Tibial nerve (tissue), 4 donors: ENCODE measurements around the gene GNAQ. TPM values are rescaled to one million over a fixed set of nuclear protein-coding genes. Genes with fewer than 3 reads are reported as not detected.
A peak's percentile ranks its signal among the peaks of the same experiment; 100 is the strongest.
"Not testable (repeated sequence)": the region's sequence is repeated elsewhere in the genome, so short reads cannot be mapped to it uniquely, and the experiment has no call there.

Source experiments
- DNase-seq, 2 donors: peaks; one replicate each; pipeline ENCODE4 v3.0.0-alpha.2; 2019; ENCODE audit warnings: low spot score in 2 of 2
- H3K27ac ChIP-seq, 4 donors: fragments of 200-600 bp; sonication (generic) in 3 of 4; one replicate each; pipeline ENCODE4 v1.5.1; 2017 to 2019; ENCODE audit warnings: mild to moderate bottlenecking in 1 of 4
- H3K27me3 ChIP-seq, 2 donors: fragments of 200-600 bp; sonication (generic) in 1 of 2; one replicate each; pipeline versions ENCODE4 v1.5.1 to v1.6.0; 2017 to 2019
- H3K36me3 ChIP-seq, 3 donors: fragments of 200-600 bp; sonication (generic); one replicate each; pipeline ENCODE4 v1.5.1; 2018 to 2019
- H3K4me1 ChIP-seq, 4 donors: fragments of 200-600 bp; sonication (generic) in 3 of 4; one replicate each; pipeline ENCODE4 v1.5.1; 2017 to 2019
- H3K4me3 ChIP-seq, 4 donors: fragments of 200-600 bp; sonication (generic) in 3 of 4; one replicate each; pipeline ENCODE4 v1.5.1; 2017 to 2019; ENCODE audit warnings: mild to moderate bottlenecking in 1 of 4, moderate library complexity in 1 of 4
- H3K9me3 ChIP-seq, 4 donors: fragments of 200-600 bp; sonication (generic) in 3 of 4; one replicate each; pipeline ENCODE4 v1.5.1; 2017 to 2019
- CTCF ChIP-seq, 5 experiments: fragments of 200-600 bp in 3 of 5; fragments of 450-650 bp in 2 of 5; sonication (generic) in 3 of 5; IDR thresholded peaks; one replicate each; pipeline ENCODE4 v1.5.1; 2016 to 2019; ENCODE audit warnings: antibody characterized with exemption in 5 of 5, mild to moderate bottlenecking in 3 of 5, moderate library complexity in 2 of 5
- EP300 ChIP-seq, 2 donors: sonication (generic); formaldehyde crosslinking; IDR thresholded peaks; one replicate each; pipeline ENCODE4 v1.6.1; 2017; ENCODE audit warnings: antibody characterized with exemption in 2 of 2, mild to moderate bottlenecking in 1 of 2
- POLR2A ChIP-seq, 2 donors: fragments of 450-650 bp; IDR thresholded peaks; one replicate each; pipeline ENCODE4 v1.6.1; 2017; ENCODE audit warnings: antibody characterized with exemption in 2 of 2, mild to moderate bottlenecking in 2 of 2, moderate library complexity in 2 of 2
- WGBS, 2 donors: methylation state at CpG; one replicate each; pipeline ENCODE4 v1.1.5; 2018; 5-methylcytosine and 5-hydroxymethylcytosine counted together
- total RNA-seq, 4 donors: library from RNA; depleted of rRNA; stranded (reverse); fragments of >200 nt; gene quantifications; one replicate each; pipeline ENCODE4 v1.1.0, GENCODE V29; 2016

GNAQ gene
- total RNA-seq, 4 donors from 2014 or later = 38.7 to 50.3 (median 41.6) TPM

DNA sequence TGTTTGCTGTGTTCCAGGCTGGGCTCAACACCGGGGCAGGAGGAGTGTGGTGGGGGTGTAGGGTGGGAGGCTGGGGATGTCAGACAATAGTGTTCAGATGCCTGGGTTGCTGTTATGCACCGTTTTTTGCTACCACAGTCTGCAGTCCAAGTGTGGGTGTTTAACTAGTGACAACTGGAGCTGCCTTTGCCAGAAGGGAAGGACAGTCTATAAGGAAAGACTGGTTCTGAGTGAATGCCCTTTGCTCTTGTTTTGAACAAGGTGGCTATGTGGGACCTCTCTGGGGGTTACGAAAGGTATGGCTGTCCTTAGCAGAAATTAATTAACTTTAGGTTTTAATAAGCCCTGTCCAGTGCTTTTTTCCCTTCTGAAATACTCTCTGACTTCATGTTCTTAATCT is 265.0 kb downstream of the GNAQ start:
- 55 to 60% methylated on average over 3 of the region's 3 CpGs for WGBS, 2 donors
- no peak overlapping the region for H3K27ac ChIP-seq
- H3K4me1 ChIP-seq = peaks cover 0 to 20% (median 3%) of the 10 kb centered on the region in 4 donors
- no peaks in the 10 kb centered on the region for H3K36me3 ChIP-seq
- TF ChIP-seq EP300 (IDR thresholded peaks at IDR 0.05) = no peak
- no peak for TF ChIP-seq POLR2A (IDR thresholded peaks at IDR 0.05)
- no peak for TF ChIP-seq CTCF (IDR thresholded peaks at IDR 0.05)
- DNase-seq = no peak
- no peaks in the 10 kb centered on the region for H3K9me3 ChIP-seq
- no peak overlapping the region for H3K4me3 ChIP-seq
- no peaks in the 10 kb centered on the region for H3K27me3 ChIP-seq

- 93 to 94% methylated on average over 2 of the region's 2 CpGs for WGBS, 2 donors
- Histone ChIP-seq H3K4me3 (no peak overlapping the region), H3K9me3 (no peaks in the 10 kb centered on the region), H3K4me1 (peaks cover 0 to 14% (median 3%) of the 10 kb centered on the region in 4 donors), H3K36me3 (no peaks in the 10 kb centered on the region), H3K27ac (no peak overlapping the region), H3K27me3 (no peaks in the 10 kb centered on the region)
- no peak for TF ChIP-seq POLR2A (IDR thresholded peaks at IDR 0.05)
- TF ChIP-seq EP300 (IDR thresholded peaks at IDR 0.05) = no peak
- TF ChIP-seq CTCF (IDR thresholded peaks at IDR 0.05) = no peak
- DNase-seq = no peak
Measured at GRCh38 chr9:77765781-77766259, 265.8 kb downstream of the GNAQ start.

DNA sequence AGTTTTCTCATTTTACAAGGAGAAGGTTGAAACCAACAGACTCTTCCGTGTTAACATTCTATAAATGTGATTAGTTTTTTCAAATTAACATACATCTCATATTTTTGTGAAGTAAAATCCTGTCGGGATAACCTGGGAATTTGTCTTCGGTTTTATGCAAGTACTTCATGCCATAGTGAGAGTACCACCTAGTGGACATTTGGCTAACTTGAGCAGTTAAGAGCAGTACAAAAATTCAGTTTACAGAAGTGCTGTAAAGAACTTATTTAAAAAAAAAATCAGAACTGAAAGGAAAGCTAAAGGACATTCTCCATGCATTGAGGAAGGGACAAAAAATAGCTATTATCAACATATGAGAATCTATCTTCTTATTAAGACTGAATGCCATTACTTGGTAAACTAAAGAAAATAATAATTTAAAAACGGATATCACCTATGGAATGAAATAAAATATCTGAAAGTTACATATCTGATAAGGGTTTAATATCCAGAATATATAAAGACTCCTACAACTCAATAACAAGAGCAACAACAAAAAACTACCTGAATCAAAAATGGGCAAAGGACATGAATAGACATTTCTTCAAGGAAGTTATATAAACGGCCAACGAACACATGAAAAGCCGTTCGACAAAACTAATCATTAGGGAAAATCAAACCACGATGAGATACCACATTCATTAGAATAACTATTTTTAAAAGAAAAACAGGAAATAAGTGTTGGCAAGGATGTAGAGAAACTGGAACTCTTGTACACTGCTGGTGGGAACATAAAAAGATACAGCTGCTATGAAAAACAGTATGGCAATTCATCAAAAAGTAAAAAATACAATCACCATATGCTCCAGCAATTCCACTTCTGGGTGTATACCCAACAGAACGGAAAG is 266.5 kb downstream of the GNAQ start:
- H3K4me1 ChIP-seq = peaks cover 0 to 7% (median 1%) of the 10 kb centered on the region in 4 donors
- no peaks in the 10 kb centered on the region for H3K27me3 ChIP-seq
- no peaks in the 10 kb centered on the region for H3K9me3 ChIP-seq
- TF ChIP-seq POLR2A (IDR thresholded peaks at IDR 0.05) (no peak), EP300 (IDR thresholded peaks at IDR 0.05) (no peak), CTCF (IDR thresholded peaks at IDR 0.05) (peak in 4 of 5 experiments; percentile 10 to 19 (median 16))
- H3K36me3 ChIP-seq = no peaks in the 10 kb centered on the region
- no peak overlapping the region for H3K27ac ChIP-seq
- no peak overlapping the region for H3K4me3 ChIP-seq
- WGBS, 2 donors = 75 to 80% methylated on average over 10 of the region's 10 CpGs
- no peak for DNase-seq

DNA sequence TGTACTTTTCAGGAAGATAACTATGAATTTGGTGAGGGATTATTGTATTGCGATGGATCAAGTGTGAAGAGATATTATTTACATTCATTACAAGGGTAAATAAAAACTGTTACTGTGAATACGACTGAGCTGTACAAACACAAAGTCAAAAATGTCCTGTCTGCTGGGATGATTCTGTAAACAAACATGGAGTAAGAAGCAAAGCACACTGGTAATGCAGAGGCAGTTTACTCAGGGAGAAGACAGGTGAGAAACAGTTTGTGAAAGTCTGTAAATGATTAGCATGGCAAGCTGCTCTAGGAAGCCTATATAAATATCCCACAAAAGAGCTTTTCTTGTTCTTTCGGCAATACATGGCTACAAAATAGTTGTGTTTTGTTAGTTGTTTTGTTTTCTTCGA is 268.0 kb downstream of the GNAQ start:
- Histone ChIP-seq H3K9me3 (no peaks in the 10 kb centered on the region), H3K4me3 (no peak overlapping the region), H3K27ac (no peak overlapping the region), H3K36me3 (no peaks in the 10 kb centered on the region), H3K27me3 (no peaks in the 10 kb centered on the region), H3K4me1 (peaks cover 0 to 3% (median 0%) of the 10 kb centered on the region in 4 donors)
- no peak for DNase-seq
- whole genome bisulfite sequencing, 2 donors = 59 to 67% methylated on average over 4 of the region's 4 CpGs
- TF ChIP-seq EP300 (IDR thresholded peaks at IDR 0.05) (no peak), CTCF (IDR thresholded peaks at IDR 0.05) (no peak), POLR2A (IDR thresholded peaks at IDR 0.05) (no peak)

DNA sequence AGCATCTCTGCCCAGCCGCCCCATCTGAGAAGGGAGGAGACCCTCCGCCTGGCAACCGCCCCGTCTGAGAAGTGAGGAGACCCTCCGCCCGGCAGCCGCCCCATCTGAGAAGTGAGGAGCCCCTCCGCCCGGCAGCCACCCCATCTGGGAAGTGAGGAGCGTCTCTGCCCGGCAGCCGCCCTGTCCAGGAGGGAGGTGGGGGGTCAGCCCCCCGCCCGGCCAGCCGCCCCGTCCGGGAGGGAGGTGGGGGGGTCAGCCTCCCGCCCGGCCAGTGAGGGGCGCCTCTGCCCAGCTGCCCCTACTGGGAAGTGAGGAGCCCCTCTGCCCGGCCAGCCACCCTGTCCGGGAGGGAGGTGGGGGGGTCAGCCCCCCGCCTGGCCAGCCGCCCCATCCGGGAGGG is 270.7 kb downstream of the GNAQ start:
- not testable (repeated sequence) for H3K4me1 ChIP-seq, DNase-seq, H3K4me3 ChIP-seq, H3K27me3 ChIP-seq, H3K27ac ChIP-seq, H3K9me3 ChIP-seq
- H3K36me3 ChIP-seq = peaks cover 0 to 15% (median 0%) of the 10 kb centered on the region in 3 donors
- no CpG with 5 or more reads among the region's 25 CpGs for WGBS, 2 donors
